ENCODE data around the gene COL23A1.

Gene COL23A1

GRCh38 chr5:178417391-178417811 is 172.8 kb downstream of the COL23A1 start:
- DNase-seq: no peak

DNA sequence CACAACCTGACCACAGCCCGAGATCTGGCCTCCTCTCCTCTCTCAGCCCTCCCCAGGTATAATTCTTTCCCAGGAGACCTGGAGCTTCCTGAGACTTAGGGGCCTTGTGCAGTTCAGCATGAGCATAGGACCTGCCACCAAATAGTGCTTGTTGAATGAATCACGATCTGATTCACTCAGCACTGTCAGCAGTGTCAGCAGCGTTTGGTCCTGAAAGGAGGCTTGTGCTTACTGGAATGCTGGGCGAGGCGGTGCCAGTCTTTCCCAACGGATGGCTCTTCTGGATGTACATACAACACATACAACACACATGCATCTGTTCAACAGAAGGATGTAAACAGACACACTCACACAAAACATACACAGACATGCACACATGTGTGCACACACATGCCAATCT is 173.3 kb downstream of the COL23A1 start:
- DNase-seq: no peak

- no peak for DNase-seq
Measured at GRCh38 chr5:178416206-178416882, 173.8 kb downstream of the COL23A1 start.

DNA sequence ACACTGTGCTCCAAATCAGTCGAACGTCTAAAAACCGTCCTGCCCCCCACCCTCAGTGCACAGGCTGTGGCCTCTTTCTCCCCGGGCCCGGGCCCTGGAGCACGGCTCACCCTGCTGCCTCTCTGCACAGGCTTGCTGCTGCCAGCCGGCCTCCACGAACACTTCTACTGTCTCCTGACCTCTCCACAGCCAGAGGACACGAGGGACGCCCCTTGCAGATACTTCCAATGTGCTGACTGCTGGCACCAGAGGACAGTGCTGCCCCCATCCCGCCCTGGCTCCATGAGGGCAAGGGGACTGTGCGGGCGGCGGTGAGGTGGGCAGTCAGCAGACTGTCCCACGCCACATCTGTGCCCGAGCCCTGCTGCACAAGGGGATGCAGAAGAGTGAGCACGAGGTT is 174.8 kb downstream of the COL23A1 start:
- DNase-seq: no peak

DNA sequence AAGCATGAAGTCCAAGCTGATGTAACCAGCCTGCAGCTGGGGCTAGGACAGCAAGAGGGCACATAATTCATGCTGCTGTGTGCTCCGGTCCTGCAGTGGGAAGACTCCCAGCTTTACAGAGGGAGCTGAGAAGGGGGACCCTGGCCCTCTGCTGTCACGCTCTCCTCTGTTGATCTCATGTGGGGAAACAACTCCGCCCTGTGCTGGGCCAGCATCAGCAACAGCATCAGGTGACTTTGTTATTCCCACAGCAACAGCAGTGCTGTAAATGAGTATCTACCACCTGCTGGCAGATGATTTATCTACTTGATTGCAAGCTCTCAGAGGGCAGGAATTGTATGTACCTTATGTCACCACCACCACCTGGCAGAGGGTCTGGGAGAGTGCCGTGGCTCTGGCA is 176.2 kb downstream of the COL23A1 start:
- DNase-seq: no peak

DNA sequence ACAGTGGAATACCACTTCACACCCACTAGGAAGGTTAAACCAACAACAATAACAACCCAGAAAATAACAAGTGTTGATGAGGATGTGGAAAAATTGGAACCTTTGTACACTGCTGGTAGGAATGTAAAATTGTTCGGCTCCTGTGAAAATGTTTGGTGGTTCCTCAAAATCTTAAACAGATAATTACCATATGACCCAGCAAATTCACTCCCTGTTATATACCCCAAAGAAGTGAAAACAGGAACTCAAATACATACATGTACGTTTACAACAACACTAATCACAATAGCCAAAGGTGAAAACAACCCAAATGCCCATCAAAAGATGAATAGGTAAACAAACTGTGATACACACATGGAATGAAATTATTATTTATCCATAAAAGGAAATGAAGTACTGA is 179.1 kb downstream of the COL23A1 start:
- DNase-seq: no peak

DNA sequence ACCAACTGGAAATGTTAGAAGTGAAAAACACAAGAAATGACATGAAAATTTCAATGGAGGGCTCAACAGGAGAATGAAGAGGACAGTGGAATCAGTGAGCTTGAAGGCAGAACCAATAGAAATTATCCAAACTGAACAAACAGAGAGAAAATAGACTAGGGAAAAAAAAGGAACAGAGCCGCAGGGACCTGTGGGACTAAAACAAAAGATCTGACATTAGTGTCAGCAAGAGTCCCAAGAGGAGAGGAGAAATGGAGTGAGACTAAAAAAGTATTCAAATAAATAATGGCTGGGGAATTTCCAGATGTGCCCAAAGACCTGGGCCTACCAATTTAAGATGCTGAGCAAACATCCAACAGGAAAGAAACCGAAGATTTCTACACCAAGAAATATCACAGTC is 182.5 kb downstream of the COL23A1 start:
- no peak for DNase-seq

DNA sequence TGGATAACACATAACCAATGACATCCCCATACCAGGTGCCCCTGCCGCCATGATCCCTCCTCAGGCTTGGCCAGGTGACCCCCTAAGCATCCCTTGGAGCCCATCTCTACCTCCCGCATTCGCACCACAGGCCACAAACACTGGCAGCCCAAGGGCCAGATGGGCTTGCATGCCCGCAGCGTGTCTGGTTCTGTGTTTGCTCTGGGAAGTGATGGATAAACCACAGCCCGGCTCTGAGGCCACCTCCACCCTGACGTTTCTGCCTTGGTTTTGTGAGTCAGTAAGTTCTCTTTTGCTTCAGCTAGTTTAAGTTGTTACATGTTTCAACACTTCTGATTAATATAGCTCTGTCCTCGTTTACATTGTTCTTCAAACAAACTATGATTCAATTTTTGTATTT is 185.2 kb downstream of the COL23A1 start:
- no peak for DNase-seq

DNA sequence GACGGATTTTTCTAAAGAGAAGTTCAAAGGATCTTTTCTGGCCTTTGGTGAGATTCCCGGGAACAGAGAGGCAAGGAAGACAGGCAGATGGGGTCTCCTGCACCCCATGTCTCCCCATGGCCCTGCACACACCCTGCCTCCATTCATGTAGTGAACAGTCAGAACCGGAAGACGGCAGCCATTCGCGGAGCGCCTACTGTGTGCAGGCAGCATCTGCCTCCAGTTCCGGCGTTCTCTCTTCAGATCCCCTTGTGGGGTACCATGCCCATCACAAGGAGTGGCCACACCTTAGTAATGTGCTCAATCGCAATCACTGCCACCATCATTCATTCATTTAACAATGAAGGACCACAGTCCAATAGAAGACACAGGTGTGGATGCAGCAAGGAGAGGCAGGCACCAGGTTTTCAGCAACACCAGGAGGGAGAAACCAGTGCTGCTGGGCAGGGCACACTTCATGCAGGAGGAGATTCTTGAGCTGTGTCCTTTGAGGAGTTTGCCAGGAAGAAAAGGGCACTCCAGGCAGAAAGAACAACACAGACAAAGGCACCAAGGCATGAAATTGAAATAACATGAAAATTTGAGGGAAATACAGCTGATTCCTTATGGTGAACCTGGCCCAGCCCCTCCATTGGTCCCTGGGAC is 186.1 kb downstream of the COL23A1 start:
- DNase-seq: no peak

GRCh38 chr5:178403351-178403750 is 186.8 kb downstream of the COL23A1 start:
- no peak for DNase-seq

DNA sequence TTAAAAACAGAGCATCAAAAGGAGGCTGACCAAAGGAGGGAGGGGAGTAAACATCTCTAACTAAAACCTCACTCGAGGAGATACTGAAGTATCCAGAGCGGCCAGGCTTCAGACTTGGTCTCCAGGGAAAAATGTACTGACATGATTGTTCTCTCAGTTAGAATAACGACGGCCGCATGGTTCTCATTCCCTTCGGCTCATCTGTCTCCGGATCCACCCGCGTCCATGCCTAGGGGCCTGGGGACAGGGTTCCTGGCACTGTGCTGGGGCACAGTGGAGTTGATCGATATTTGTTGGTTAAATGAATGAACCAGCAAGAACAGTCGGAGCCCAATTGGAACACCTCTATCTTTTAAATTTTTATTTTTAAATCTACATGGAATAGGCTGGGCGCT is 190.5 kb downstream of the COL23A1 start:
- no peak for DNase-seq

GRCh38 chr5:178398901-178399700 is 191.1 kb downstream of the COL23A1 start:
- DNase-seq: no peak

GRCh38 chr5:178396796-178397720 is 193.1 kb downstream of the COL23A1 start:
- DNase-seq: no peak

- no peak for DNase-seq
Measured at GRCh38 chr5:178394074-178394473, 196.1 kb downstream of the COL23A1 start.

GRCh38 chr5:178392931-178393394 is 197.2 kb downstream of the COL23A1 start:
- DNase-seq: no peak

DNA sequence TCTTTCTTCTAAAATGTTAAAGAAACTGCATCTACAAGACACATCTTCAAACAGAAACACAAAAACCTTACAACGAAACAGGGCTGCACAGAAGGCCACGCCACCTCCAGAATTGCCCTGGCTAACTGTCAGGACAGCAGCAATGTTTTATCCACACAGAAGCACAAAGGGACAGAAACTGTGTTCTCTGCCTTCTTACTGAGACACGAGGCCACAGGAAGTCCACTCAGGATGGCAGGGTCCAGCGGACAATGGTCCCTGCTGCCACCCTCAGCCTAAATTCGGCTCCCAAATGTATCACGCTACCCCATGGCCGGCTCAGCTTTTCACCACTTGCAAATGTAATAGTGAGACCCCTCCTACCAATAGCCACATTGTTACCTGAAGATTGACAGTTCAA is 197.8 kb downstream of the COL23A1 start:
- no peak for DNase-seq

DNA sequence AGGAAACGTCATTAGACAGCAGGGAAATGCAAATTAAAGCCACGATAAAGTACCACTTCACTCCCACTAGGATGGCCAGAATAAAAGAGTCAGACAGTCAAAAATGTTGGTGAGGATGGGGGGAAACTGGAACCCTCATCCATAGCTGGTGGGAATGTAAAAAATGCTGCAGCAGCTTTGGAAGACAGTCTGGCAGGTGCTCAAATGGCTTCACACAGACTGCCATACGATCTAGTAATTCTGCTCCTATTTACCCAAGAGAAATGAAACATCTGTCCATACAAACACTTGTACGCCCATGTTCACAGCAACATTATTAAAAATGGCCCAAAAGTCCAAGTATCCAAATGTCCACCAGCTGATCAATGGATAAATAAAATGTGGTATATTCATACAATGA is 198.7 kb downstream of the COL23A1 start:
- no peak for DNase-seq

DNA sequence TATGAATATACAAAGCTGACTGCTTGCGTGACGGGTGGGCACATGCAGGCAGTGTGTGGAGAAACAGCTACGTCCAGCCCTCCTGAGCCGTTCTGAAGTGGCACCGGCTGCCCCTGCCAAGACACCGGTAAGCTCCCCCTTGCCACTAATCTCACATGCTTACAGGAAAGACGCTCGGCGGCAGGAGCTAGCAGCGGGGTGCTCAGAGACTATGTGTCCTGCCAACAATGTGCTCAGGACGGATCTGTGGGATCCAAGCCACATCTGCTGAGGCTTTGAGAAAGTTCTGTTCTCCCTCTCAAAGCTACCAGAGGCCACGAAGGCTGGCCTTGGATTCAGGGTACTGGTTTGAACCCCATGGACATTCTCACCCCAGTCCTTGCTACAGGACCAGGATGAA is 200.4 kb downstream of the COL23A1 start:
- DNase-seq: no peak

- DNase-seq: no peak
Measured at GRCh38 chr5:178389026-178389729, 201.0 kb downstream of the COL23A1 start.

- DNase-seq: no peak
Measured at GRCh38 chr5:178388386-178389025, 201.7 kb downstream of the COL23A1 start.

GRCh38 chr5:178387856-178388190 is 202.4 kb downstream of the COL23A1 start:
- DNase-seq: no peak
